ENCODE data around the gene FUT3.

FUT3 gene

GRCh38 chr19:5851302-5851701 lies at the start of gene FUT3:
FUT3 (minus strand) TSS chr19:5851449.
- Histone ChIP-seq H3K9me3 (ENCODE audit: control insufficient read depth, insufficient read depth, low read length) (no peaks in the 10 kb centered on the region), H3K36me3 (ENCODE audit: insufficient read depth, low read length) (no peaks in the 10 kb centered on the region), H3K9ac (ENCODE audit: low read depth, low read length) (no peak within 1 kb of the TSS), H3K4me1 (ENCODE audit: insufficient read depth, low read length) (peaks cover 4% of the 10 kb centered on the region; the same call in 1 of the 2 replicates)

DNA sequence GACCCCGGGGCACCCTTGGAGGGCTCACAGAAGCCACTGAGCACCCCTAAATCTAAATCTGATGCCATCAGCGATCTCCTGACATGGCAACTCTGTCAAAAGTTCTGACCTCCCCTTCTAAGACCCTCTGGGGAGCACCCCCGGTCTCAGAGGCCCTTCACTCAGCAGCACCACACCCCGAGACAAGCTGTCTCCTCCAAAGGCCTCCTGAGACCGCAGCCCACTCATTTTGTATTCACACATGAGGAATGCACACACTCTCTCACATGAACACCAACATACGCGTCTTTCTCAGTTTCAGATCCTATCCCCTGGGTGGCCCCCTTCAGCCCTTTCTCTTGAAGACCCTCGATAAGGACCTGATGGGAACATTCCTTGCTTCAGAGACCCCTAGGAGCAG lies 49.7 kb upstream of the FUT3 start:
- Histone ChIP-seq H3K36me3 (ENCODE audit: insufficient read depth, low read length) (no peaks in the 10 kb centered on the region), H3K9me3 (ENCODE audit: control insufficient read depth, insufficient read depth, low read length) (no peaks in the 10 kb centered on the region), H3K4me1 (ENCODE audit: insufficient read depth, low read length) (no peaks in the 10 kb centered on the region), H3K9ac (ENCODE audit: low read depth, low read length) (no peak overlapping the region)

DNA sequence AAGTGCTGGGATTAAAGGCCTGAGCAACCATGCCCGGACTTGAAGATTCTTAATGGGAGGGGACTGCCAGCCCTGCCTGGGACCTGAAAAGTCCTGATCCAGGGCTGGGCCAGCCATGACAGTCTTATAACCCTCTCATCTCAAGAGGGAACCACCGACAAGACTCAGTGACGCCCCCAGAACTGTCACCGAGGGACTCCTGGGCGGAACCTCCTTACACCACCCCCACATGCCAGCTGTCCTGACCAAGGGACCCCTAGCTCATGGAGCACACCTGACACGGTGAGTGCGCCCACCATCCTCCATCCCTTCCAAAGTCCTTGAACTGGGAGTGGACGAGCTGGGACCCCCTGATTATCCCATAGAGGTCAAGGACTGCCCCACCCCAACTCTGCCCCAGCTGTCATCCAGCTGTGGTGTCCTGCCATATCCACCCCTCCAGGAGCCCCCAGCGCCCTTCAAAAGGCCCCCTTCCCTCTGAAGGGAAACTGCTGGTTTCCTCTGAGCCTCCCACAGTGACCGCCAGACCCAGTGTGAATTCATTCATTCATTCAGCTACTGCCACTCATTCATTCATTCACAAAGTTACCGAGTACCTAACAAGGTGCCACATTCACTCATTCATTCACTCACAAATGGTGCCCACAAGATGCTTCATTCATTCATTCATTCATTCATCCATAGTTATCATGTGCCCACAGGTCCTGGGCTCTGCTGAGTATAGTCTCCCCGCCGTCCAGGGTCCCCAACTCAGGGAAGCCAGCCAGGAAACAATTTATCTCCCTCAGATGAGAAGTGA lies 48.7 kb upstream of the FUT3 start:
- H3K9ac ChIP-seq (ENCODE audit: low read depth, low read length) = no peak overlapping the region
- no peaks in the 10 kb centered on the region for H3K4me1 ChIP-seq (ENCODE audit: insufficient read depth, low read length)
- no peaks in the 10 kb centered on the region for H3K9me3 ChIP-seq (ENCODE audit: control insufficient read depth, insufficient read depth, low read length)
- no peaks in the 10 kb centered on the region for H3K36me3 ChIP-seq (ENCODE audit: insufficient read depth, low read length)

DNA sequence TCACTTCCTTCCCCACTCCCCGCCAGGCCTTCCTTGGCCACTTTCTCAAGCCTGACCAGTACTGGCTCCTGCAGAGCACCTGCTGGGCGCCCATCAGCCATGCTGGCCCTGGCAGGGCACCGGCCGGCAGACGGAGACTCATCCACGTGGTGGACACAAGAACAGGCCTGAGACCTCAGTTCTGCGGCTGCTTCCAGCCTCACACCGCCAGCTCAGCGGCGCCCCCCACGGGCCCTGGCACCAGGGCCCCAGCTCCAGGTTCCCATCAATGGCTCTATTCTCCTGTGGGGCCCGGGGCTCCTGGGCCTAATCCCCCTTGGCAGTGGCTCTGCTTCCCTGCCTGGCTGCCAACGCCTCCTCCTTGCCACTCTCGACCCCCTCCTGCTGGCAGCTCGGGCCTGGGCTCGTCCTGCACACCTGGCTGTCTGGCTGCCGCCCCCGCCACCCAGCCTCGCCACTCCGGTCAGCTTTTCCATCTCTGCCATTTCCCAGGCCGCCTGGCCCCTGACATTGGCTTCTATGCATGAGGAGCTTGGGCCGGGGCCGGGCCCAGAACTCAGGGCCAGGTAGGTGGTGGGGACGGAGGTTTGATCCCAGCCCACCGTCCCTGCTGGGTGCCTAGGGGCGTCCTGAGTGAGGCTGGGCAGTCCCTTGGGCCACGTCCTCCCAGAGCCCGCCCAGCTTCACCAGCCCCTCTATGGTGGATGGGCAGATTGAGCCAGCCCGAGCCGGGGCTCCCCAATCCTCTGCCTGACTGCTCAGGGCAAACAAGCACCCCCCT lies 46.1 kb upstream of the FUT3 start:
- H3K9me3 ChIP-seq (ENCODE audit: control insufficient read depth, insufficient read depth, low read length) = no peaks in the 10 kb centered on the region
- no peak overlapping the region for H3K9ac ChIP-seq (ENCODE audit: low read depth, low read length)
- no peaks in the 10 kb centered on the region for H3K36me3 ChIP-seq (ENCODE audit: insufficient read depth, low read length)
- peaks cover under 1% of the 10 kb centered on the region; the same call in 1 of the 2 replicates for H3K4me1 ChIP-seq (ENCODE audit: insufficient read depth, low read length)

GRCh38 chr19:5896365-5897076 lies 45.3 kb upstream of the FUT3 start:
- Histone ChIP-seq H3K9me3 (ENCODE audit: control insufficient read depth, insufficient read depth, low read length) (no peaks in the 10 kb centered on the region), H3K9ac (ENCODE audit: low read depth, low read length) (no peak overlapping the region), H3K36me3 (ENCODE audit: insufficient read depth, low read length) (no peaks in the 10 kb centered on the region), H3K4me1 (ENCODE audit: insufficient read depth, low read length) (peaks cover 8% of the 10 kb centered on the region; the same call in 1 of the 2 replicates)

DNA sequence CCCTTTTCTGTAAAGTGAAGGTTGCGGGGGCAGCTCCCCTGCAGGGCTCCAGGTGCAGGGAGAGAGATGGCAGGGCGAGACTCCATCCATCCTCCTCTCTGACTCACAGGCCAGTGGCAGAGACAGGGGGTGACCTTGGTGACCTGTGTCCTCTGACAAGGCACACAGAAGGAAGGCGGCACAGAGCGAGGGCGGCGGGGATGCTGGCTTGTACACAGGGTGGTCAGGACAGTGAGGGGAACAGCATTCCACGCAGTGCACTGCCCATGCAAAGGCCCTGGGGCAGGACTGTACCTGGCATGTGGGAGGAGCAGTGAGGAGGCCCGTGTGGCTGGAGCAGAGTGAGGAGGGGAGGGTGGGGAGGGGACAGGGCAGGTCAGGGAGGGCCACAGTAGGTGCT lies 44.6 kb upstream of the FUT3 start:
- H3K4me1 ChIP-seq (ENCODE audit: insufficient read depth, low read length) = peaks cover 11% of the 10 kb centered on the region; the same call in 1 of the 2 replicates
- no peaks in the 10 kb centered on the region for H3K9me3 ChIP-seq (ENCODE audit: control insufficient read depth, insufficient read depth, low read length)
- no peak overlapping the region for H3K9ac ChIP-seq (ENCODE audit: low read depth, low read length)
- no peaks in the 10 kb centered on the region for H3K36me3 ChIP-seq (ENCODE audit: insufficient read depth, low read length)

DNA sequence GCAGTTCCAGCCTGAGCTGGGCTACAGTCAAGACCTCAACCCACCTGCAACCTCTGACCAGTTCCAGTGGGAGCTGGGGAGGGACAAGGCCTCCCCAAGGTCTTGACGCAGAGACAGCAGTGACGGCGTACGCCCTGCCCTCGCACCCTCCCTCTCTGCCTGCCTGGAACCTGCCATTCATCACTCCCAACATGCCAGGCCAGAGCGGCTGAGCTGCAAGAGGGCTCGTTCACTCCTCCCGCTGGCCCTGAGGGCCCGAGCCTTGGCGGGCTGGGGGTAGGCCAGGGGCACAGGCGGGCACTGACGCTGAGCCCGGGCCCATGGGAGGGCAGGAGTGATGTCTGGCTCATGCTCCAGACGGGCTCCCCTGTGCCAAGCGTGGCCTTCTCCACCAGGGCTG lies 44.2 kb upstream of the FUT3 start:
- Histone ChIP-seq H3K9me3 (ENCODE audit: control insufficient read depth, insufficient read depth, low read length) (no peaks in the 10 kb centered on the region), H3K9ac (ENCODE audit: low read depth, low read length) (no peak overlapping the region), H3K4me1 (ENCODE audit: insufficient read depth, low read length) (peaks cover 11% of the 10 kb centered on the region; the same call in 1 of the 2 replicates), H3K36me3 (ENCODE audit: insufficient read depth, low read length) (no peaks in the 10 kb centered on the region)

GRCh38 chr19:5894704-5895349 lies 43.6 kb upstream of the FUT3 start:
- Histone ChIP-seq H3K9ac (ENCODE audit: low read depth, low read length) (no peak overlapping the region), H3K9me3 (ENCODE audit: control insufficient read depth, insufficient read depth, low read length) (no peaks in the 10 kb centered on the region), H3K36me3 (ENCODE audit: insufficient read depth, low read length) (no peaks in the 10 kb centered on the region)

GRCh38 chr19:5893907-5894703 lies 42.9 kb upstream of the FUT3 start:
- Histone ChIP-seq H3K9me3 (ENCODE audit: control insufficient read depth, insufficient read depth, low read length) (no peaks in the 10 kb centered on the region), H3K4me1 (ENCODE audit: insufficient read depth, low read length) (peaks cover 11% of the 10 kb centered on the region; the same call in 1 of the 2 replicates), H3K9ac (ENCODE audit: low read depth, low read length) (no peak overlapping the region), H3K36me3 (ENCODE audit: insufficient read depth, low read length) (no peaks in the 10 kb centered on the region)

More at GRCh38 chr19:5894704-5895349, 43.6 kb upstream of the FUT3 start:
- peaks cover 11% of the 10 kb centered on the region; the same call in 1 of the 2 replicates for H3K4me1 ChIP-seq (ENCODE audit: insufficient read depth, low read length)

DNA sequence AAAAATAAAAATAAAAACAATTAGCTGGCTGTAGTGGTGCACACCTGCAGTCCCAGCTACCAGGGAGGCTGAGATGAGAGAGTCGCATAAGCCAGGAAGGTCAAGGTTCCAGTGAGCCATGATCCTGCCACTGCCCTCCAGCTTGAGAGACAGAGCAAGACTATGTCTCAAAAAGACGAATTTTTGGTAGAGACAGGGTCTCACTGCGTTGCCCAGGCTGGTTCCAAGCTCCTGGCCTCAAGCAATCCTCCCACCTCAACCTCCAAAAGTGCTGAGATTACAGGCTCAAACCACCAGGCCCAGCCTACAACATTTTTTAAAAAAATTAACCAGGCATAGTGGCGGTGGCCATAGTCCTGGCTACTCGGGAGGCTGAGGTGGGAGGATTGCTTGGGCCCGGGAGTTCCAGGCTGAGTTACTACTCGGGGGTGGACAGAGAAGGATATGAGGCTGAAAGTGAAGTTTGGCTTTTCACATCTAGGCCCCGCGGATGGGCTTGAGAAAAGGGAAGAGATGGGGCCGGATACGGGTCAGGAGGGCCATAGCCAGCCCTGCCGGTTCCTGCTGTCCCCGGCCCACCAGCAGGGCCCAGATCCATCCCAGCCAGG lies 42.2 kb upstream of the FUT3 start:
- Histone ChIP-seq H3K36me3 (ENCODE audit: insufficient read depth, low read length) (no peaks in the 10 kb centered on the region), H3K9me3 (ENCODE audit: control insufficient read depth, insufficient read depth, low read length) (no peaks in the 10 kb centered on the region), H3K4me1 (ENCODE audit: insufficient read depth, low read length) (peaks cover 11% of the 10 kb centered on the region; the same call in 1 of the 2 replicates)

DNA sequence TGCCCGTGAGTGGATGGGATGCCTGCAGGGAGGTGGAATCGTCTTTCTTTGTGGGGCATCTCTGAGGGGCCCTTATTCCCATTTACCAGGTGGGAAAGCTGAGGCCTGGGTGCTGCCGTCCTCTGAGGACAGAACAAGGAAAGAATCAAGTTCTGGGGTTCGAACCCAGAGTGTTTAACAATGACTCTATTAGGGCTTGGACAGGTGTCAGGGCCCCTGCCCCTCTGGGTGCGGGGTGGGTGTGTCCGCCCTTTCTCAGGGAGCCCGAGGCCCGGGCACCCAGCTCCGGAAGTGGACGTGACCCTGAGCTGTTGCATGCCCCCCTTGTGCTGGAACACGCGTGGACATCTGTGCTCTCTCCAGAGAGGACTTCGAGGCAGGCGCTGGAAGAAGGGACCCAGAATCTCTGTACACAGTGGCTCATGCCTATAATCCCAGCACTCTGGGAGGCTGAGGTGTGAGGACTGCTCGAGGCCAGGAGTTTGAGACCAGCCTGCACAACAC lies 41.6 kb upstream of the FUT3 start:
- H3K4me1 ChIP-seq (ENCODE audit: insufficient read depth, low read length) = peaks cover 11% of the 10 kb centered on the region; the same call in 1 of the 2 replicates
- no peaks in the 10 kb centered on the region for H3K36me3 ChIP-seq (ENCODE audit: insufficient read depth, low read length)
- H3K9ac ChIP-seq (ENCODE audit: low read depth, low read length) = no peak overlapping the region
- H3K9me3 ChIP-seq (ENCODE audit: control insufficient read depth, insufficient read depth, low read length) = no peaks in the 10 kb centered on the region

More for the DNA sequence above, 42.2 kb upstream of the FUT3 start:
- no peak overlapping the region for H3K9ac ChIP-seq (ENCODE audit: low read depth, low read length)

DNA sequence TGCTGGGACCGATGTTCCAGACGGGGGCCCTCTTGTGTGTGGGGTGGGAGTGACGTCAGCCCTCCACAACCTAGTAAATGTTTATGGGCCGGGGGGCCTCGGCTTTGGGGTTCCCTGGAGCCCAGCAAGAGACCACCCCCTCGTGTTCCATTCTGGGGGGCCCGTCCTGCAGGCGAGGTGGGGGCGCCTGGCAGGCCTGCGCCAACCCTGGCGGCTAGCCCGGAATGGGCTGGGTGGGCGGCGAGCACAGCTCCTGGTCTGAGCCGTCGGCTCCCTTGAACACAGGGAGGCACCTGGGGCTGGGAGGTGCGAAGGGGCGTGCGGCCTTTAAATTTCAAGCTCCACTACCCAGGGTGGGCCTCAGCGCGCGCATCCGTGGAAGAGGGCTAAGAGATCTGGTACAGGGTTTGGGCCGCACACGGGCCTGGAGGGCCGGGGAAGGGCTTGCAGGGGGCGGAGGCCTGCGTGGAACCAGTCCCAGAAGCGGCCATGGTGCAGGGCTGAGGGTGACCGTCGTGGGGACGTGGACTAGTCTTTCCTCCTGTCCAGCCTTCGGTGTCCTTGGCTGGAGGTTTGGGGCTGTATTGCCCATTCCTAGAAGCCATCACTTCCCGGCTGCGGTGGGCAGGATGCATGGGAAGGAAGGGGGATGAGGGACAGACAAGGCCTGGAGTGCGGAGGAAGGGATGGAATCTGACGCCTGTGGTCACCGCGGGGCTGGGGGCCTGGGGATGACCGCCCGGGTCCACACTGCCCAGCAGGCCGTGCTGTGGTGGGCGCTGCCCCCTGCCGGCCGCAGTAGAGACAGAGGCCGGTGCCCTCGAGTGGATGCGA lies 40.9 kb upstream of the FUT3 start:
- Histone ChIP-seq H3K9ac (ENCODE audit: low read depth, low read length) (no peak overlapping the region), H3K4me1 (ENCODE audit: insufficient read depth, low read length) (peaks cover 11% of the 10 kb centered on the region; the same call in 1 of the 2 replicates), H3K9me3 (ENCODE audit: control insufficient read depth, insufficient read depth, low read length) (no peaks in the 10 kb centered on the region), H3K36me3 (ENCODE audit: insufficient read depth, low read length) (no peaks in the 10 kb centered on the region)

Measured in ES-I3 (cell line).